ENCODE measurements around the gene SPTSSB.

GRCh38 chr3:161420746-161421145 is 49.4 kb upstream of the SPTSSB start:
- TF ChIP-seq POLR2A (IDR thresholded peaks at IDR 0.05; ENCODE audit: low read depth, low read length) (no peak), TAF1 (IDR thresholded peaks at IDR 0.05; ENCODE audit: borderline replicate concordance, low read depth, low read length) (no peak), POLR2AphosphoS5 (IDR thresholded peaks at IDR 0.05; ENCODE audit: low read depth, low read length) (no peak)
